Measurements from ENCODE around the gene NR2C1. TPM values are rescaled to one million over a fixed set of nuclear protein-coding genes. Genes with fewer than 3 reads are reported as not detected.

NR2C1 gene
- total RNA-seq, 4 donors from 2014 or later = 23.3 to 67.1 (median 27.7) TPM

GRCh38 chr12:95037906-95038305, 35.5 kb downstream of the NR2C1 start:
- DNase-seq (ENCODE audit: low spot score) (no peak), ATAC-seq (ENCODE audit: low FRiP score) (no peak)
- TF ChIP-seq, protein P1, sequence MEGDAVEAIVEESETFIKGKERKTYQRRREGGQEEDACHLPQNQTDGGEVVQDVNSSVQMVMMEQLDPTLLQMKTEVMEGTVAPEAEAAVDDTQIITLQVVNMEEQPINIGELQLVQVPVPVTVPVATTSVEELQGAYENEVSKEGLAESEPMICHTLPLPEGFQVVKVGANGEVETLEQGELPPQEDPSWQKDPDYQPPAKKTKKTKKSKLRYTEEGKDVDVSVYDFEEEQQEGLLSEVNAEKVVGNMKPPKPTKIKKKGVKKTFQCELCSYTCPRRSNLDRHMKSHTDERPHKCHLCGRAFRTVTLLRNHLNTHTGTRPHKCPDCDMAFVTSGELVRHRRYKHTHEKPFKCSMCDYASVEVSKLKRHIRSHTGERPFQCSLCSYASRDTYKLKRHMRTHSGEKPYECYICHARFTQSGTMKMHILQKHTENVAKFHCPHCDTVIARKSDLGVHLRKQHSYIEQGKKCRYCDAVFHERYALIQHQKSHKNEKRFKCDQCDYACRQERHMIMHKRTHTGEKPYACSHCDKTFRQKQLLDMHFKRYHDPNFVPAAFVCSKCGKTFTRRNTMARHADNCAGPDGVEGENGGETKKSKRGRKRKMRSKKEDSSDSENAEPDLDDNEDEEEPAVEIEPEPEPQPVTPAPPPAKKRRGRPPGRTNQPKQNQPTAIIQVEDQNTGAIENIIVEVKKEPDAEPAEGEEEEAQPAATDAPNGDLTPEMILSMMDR (IDR thresholded peaks at IDR 0.05) = no peak

DNA sequence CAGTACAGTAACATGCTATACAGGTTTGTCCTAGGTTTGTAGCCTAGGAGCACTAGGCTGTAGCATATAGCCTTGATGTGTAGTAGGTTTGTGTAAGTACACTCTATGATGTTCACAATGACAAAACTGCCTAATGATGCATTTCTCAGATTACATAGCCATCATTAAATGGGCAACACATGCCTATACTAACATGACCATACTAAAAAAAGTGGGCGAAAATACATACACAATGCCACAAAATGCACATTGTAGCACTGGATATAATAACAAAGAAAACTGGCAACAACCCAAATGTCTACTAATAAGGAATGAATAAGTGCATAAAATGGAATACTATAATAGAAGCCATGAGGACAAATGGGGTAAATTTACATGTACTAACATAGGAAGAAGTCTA, 38.7 kb downstream of the NR2C1 start:
- TF ChIP-seq, protein P1 (IDR thresholded peaks at IDR 0.05) = no peak
- no peak for DNase-seq (ENCODE audit: low spot score)
- ATAC-seq (ENCODE audit: low FRiP score) = no peak

- ATAC-seq (ENCODE audit: low FRiP score) (no peak), DNase-seq (ENCODE audit: low spot score) (no peak)
- TF ChIP-seq, protein P1 (IDR thresholded peaks at IDR 0.05) = no peak
Measured at GRCh38 chr12:95022477-95022876, 50.9 kb downstream of the NR2C1 start.

DNA sequence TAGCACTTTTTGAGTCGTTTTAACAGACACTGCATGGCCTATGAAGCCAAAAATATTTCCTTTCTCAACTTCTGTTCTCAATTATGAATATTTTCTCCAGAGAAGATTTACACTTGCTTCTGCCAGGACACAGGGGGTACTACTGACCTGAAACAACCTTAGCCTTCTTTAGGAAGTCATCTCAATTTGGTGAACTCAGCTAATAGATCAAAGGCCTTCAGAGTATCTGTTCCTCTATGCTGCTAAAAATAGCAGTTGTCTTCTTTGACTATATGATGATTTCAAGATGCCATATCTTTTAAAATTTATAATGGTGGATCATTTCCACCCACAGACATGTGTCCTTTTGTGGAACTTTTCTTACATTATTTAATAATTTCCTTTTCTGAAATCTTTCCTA, 55.9 kb downstream of the NR2C1 start:
- DNase-seq (ENCODE audit: low spot score) = no peak
- TF ChIP-seq, protein P1 (IDR thresholded peaks at IDR 0.05) = no peak
- no peak for ATAC-seq (ENCODE audit: low FRiP score)

GRCh38 chr12:95016120-95016519, 57.3 kb downstream of the NR2C1 start:
- DNase-seq (ENCODE audit: low spot score) (no peak), ATAC-seq (ENCODE audit: low FRiP score) (no peak)
- TF ChIP-seq, protein P1 (IDR thresholded peaks at IDR 0.05) = no peak

GRCh38 chr12:95014554-95014953, 58.9 kb downstream of the NR2C1 start:
- no peak for ATAC-seq (ENCODE audit: low FRiP score)
- TF ChIP-seq, protein P1 (IDR thresholded peaks at IDR 0.05) = no peak

DNA sequence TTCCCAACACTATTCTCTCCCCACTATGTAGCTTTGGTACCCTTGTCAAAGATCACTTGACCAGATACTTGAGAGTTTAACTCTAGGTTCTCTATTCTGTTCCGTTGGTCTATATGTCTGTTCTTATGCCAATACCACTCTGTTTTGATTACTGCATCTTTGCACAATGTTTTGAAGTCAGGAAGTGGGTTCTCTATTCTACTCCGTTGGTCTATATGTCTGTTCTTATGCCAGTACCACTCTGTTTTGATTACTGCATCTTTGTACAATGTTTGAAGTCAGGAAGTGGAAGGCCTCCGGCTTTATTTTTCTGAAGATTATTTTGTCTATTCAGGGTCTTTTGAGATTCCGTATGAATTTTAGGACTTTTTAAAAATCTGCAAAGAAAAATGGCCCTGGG, 67.2 kb downstream of the NR2C1 start:
- TF ChIP-seq, protein P1 (IDR thresholded peaks at IDR 0.05) = no peak
- no peak for ATAC-seq (ENCODE audit: low FRiP score)
- DNase-seq (ENCODE audit: low spot score) = no peak

More at GRCh38 chr12:95014554-95014953, 58.9 kb downstream of the NR2C1 start:
- DNase-seq (ENCODE audit: low spot score) = no peak

Measured in omental fat pad (tissue), 4 donors.